AML-193 (cell line): ENCODE data around the gene SMIM5.
"Not testable (repeated sequence)": the region's sequence is repeated elsewhere in the genome, so short reads cannot be mapped to it uniquely, and the experiment has no call there.

ENCODE experiments used
- DNase-seq, 2 experiments: peaks; one replicate each; lab custom pipeline; 2025; lab: John Stamatoyannopoulos, UW

Gene SMIM5

DNA sequence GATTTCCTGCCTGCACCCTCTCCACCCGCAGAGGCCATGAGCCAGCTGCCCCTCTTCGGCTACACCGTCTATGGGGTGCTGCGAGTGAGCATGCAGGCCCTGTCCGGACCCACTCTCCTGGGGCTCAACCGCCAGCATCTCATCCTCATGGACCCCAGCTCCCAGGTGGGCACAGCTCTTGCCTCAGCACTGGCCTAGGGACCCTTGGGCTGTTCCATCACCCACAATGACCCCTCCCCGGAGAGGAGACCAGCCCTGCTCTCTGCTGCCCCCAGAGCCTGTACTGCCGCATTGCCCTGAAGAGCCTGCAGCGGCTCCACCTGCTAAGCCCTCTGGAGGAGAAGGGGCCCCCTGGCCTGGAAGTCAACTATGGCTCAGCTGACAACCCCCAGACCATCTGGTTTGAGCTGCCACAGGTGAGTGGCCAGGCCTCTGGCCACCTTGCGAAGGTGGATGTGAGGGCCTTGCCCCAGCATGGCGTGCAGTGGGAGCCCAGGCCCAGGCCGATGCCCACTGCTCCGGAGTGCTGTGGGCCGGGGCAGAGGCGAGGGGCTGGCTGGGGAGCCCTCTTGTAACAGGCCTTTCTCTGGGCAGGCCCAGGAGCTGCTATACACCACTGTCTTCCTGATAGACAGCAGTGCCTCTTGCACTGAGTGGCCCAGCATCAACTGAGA lies 7.3 kb upstream of the SMIM5 start:
- DNase-seq = peak in 1 of 2 experiments; percentile 34

DNA sequence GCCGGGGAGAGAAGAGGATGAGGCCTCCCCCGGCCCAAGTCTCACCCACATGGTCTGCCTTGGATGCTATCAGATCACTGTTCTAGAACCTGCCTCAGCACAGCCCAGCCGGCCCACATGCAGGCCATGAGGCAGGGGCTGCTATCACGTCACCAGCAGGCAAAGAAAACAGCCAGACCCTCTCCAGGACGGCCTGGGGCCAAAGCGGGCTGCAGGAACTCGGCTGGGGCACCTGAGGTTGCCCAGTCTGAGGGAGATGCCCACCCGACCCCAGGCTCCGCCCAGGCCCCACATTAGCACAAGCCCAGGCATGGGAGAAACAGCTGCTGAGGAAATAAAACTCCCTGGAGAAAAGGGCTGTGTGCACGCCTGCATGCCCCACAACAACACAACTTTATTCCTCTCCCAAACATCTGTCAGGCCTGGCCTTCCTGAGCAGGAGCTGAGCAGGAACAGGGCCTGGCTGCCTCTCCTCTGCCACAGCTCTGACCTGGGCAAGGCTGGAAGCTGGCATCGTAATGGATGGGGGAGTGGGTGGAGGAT lies 6.7 kb upstream of the SMIM5 start:
- DNase-seq = no peak

DNA sequence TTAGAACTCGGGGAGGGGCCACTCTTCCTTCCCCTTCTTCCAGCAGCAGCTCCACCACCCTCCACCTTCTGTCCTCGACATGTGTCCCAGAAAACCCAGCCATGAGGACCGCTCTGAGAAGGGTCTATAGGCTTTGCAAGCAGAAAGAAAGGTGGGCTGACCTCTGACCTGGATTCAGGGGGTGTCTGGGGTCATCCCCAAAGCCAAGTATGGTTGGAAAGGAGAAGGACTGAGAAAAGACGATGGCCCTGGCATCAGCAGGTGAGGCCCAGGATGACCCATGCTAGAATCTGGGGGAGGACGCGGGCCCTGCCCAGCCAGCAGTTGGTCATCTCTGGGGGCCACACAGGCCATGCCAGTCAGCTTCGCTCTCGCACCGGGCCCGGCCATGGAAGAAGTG lies 6.1 kb upstream of the SMIM5 start:
- no peak for DNase-seq

DNA sequence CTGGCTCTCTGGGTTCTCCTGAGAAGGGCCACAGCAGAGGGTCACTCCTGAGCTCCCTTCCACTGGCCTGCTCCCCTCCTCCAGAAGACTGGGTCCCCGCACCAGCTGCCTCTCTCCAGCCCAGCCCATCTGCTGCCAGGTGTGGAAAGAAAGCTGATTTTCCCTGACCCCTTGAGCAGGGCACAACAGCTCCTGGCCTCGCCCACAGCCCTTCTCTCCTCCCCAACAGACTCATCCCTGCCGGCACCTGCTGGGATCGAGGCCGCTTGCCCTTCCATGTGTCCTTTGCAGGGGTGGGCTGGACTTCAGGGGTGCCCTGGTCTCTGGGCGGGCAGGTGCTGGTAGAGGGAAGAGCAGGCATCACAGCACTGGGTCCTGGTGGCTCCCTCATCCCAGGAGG lies 4.8 kb upstream of the SMIM5 start:
- DNase-seq = no peak

DNA sequence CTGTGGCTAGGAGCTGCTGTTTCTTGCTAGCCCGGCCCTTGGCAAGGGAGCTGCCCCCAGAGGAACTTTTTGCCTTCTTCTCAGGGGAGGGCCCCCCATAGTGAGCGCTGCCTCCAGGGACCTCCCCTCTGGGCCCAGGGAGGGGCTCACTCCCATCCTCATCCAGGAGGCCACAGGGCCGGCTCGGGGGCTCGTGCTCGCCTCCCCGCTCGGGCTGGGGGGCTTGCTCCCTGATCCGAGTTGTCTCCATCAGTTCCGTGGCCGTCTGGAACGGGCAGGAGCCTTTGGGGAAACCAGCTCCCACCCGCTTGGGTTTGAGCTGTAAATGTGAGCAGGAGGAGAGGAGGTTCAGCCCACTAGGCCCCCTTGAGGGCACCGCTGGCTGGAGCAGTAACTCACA lies 4.1 kb upstream of the SMIM5 start:
- DNase-seq = no peak

DNA sequence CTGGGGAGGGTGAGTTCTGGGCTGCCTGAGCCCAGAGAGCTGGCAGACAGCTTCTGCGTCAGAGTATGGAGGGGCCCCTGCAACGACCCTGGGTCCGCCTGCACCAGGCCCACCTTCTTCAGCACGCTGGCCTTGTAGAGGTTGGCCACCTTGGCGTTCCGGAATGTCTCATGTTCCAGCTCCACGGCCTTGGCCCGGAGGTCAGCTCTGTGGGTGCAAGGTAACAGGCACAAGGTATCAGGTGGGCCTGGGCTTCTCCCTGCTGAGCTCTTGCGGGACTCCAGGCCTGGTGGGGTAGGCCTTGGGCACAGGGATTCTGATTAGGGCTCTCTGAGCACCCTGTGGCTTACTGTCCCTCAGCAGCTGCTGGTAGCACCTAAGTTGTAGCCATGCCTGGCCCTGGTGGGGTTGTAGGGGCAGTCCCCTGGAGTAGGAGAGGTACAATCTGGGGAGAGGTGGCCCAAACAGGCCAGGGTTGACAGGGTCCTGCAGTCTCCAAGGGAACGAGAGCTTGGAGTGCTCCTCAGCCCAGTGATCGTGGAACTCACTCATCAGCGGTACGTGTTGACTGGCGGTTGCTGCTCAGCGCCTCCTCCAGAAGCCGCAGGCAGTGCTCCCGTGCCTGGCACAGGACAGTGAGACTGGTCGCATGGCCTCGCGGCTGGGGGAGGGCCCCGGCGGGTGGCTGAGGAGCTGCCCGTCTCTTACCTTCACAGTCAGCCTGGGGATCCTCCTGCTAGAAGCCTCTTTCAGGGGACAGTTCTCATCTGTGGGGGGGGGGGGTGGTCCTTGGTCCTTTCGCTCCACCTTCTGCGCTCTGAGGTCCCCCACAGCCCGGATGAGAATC lies 2.9 kb upstream of the SMIM5 start:
- DNase-seq = no peak

DNA sequence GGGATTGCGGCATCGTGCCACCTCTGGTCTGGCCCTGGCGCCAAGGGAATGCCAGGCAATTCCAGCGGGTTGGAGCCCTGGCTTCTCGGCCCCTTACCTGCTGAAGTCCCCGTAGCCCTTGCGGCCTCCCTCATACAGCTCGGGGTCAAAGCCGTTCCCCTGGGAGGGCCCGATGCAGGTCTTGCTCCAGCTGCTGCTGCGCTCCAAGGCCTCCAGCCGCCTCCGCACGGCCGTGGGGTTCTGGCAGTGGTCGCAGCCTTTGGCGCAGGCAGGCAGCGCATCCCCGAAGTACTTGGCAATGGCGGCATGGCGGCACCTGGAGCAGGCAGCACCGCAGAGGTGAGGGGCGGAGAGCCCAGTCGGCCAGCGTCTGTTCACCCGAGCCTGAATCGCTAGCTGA lies 1.9 kb upstream of the SMIM5 start:
- no peak for DNase-seq

DNA sequence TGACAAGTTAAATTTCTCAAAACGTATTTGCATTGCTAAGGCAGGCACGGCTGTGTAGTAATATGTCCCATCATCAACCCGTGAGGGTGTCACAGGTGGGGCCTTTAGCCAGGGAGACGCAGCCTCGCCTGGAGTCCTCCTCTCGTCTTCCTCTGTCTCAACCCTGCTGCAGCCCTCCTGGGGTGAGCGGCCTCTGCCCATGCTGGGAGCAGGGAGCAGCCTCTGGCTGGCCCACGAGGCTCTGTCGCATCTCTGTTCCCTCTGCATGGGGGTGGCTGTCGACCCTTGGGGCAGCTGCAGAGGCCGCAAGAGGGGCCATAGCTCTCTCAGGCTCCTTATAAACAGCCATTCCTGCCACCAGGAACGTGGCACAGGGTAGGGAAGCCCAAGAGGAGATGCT lies 806 bp upstream of the SMIM5 start:
- DNase-seq = no peak

DNA sequence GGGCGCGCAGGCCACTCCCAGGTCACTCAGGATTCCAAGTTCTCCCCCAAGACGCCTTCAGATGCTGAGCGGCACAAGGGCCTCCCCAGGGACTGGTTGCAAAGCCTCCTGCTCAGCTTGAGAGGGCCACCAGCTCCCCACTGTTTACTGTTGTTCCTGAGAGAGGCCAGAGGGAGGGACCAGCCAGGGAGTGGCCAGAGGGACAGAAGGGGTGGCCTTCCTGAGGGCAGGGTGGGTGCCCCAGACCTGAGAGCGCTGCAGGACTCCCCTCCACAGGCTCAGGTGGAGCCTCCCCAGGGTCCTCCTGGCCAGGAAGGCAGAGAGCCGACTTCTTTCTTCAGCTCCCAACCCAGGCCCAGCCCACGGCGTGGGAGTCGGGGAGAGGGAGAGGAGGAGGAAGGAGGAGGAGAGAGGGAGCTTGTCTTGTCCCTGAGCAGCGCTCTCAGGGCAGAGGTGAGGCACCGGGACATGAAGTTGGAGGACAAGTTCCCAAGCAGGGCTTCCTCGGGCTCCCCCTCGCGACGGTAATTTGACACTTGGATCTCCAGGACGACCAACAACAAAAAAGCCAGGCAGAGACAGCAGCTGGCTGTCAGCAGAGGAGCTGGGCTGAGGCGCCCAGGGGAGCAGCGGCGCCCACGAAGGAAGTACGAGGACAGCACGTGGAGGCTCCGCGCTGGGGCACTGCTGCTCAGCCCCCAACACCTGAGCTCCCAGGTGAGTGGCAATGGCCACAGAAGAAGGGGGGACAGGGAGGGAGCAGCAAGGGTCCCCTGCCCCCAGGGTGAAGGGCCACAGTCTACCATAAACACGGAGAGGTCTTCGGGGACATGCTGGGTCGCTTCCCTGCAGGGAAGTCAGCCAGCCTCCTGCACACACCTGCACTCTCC lies 497 bp downstream of the SMIM5 start:
- no peak for DNase-seq

DNA sequence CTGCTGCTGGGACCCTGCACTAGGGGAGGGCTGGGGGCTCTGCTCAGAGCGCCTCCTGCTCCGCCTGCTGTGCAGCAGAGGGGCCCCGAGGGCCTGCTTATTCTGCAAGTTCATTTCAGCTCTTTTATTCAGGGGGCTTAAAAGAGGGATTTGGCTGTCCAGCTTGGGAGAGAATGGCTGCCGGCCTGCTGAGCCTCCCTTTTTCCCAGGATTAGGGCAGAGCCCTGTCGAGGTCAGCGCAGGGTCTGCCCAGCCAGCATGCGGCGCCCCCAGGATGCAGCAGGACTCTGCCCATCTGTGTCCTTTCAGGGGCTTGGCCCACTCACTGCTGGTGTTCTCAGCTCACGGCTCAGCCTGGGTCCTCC lies 1.1 kb downstream of the SMIM5 start:
- DNase-seq = no peak

DNA sequence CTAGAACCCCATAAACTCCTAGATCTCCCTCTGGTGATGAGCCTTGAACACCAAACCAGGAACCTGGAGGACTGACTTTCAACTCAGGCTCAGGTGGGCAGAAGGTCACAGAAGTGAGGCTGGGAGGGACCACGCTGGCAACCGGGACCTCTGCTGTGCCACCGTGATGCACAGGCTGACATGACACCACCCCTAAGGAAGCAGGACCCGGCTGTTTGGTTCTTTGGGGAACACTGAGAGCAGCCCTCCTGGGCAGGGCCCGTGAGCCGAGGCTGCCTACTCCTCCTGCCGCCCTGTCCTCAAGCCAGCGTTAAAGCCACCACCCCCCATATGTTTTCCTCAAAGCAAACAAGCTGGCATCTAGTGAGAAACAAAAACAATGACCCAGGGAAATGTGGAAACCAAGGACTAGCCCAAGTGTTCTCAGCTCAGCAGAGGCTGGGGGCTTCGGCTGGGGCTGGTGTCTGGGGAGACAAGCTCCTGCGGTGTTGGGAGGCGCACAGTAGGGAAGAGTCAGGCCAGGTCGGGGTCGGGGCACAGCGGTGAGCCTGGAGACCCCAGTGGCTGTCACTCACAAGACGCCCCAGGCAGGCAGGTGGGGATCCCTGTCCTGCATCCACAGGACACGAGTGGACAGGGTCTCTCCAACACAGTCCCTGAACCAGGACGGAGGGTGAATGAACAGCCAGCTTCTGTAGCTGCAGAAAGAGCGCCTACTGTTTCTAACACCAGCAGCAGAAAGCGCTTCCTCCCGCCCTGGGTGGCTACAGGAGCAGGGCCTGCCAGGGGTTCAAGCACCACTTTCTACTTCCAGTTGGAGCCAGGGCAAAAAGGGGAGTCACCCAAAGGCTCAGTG lies 1.7 kb downstream of the SMIM5 start:
- DNase-seq = no peak

DNA sequence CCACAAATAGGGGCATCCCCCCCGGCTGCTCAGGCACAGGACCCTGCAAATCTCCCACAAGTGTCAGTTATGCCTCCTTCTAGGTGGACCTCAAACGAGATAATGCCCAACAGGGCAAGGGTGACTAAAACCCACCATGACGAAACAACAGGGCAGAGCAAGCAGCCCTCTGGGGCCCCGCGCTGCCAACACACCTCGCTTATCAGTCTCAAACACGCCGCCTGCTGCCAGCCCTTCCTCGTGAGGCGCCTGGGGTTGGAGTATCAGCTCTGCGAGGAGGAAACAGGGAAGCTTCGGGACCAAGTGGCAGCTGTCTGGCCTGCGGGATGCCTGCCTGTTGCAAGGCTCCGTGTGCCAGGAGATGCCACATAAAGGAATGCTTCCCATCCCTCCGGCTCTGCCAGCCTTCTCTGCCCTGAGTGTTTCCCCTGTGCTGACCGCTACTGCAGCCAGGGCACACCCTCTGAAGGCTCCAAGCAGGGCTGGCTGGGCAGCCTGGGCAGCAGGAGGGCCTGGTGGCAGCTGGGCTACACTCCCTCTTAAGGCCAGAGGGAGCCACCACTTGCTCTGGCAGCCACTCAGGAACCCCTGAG lies 2.5 kb downstream of the SMIM5 start:
- no peak for DNase-seq

DNA sequence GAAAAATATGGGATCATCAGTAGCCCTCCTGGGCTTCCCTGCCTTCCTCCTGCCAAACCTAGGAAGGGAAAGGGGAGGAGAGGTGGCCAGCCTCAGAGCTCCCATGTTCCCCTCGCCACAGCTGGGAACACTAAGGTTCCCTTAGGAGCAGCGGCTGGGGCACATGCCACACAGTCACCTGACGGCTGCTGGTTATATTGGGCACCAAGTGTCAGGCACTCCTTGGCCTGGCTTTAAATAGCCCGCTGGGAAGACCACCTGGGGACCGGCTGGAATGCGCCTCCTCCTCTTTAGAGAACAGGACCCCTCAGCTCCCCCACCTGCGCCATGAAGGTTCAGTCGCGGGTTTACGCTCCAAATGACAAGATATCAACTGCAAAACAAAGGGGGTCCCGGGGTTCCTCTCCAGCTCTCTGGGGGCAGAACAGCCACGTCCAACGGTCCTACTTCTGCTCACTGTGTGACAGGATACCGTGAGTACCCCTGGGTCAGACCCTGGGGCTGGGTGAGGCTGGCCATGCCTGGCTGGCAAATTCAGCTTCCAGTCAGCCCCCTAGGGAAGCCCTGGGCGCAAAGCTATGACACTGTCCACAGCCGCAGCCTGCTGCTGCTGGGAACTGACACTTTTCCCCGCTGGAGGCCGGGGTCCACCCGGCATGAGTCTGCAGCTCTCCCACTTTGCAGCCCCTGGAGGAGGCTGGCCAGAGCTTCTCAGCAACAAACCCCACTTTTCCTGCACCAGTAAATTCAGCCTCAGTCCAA lies 3.3 kb downstream of the SMIM5 start:
- DNase-seq = no peak

DNA sequence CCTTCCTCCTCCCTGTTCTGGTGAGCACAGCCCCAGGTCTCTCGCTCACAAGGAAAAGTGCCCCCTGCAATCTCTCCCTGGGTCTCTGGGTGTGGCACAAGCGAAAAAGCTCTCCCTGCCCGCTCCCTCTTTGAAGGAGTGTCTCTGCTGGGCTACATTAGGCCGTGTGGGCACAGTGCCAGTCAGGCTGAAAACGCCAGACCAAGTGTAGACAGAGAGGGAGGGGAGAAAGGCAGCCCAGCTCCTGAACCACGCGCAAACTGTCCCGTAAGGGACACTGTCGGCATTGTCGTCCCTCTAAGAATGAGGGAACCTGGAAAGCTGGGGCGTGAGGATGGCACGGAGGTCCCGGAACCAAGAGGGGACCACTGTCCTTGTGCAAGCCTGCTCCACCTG lies 3.9 kb downstream of the SMIM5 start:
- no peak for DNase-seq

DNA sequence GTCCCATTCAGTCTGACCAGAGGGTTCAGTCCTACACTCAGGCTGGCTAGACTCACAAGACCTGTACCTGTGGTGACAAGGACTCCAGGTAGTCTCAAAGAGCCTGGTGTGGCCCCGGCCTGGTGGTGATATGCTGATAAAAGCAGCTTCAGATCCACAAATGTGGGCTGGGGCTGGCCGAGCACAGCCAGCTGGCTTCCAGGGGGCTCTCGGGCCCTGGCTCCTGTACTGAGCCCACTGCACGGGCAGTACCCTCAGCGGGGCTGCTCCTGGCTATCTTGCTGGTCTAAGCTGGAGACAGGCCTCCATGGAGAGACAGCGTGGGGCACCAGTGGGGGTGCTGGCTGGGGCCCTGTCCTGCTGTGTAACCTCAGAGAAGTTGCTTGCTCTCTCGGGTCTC lies 4.3 kb downstream of the SMIM5 start:
- no peak for DNase-seq

DNA sequence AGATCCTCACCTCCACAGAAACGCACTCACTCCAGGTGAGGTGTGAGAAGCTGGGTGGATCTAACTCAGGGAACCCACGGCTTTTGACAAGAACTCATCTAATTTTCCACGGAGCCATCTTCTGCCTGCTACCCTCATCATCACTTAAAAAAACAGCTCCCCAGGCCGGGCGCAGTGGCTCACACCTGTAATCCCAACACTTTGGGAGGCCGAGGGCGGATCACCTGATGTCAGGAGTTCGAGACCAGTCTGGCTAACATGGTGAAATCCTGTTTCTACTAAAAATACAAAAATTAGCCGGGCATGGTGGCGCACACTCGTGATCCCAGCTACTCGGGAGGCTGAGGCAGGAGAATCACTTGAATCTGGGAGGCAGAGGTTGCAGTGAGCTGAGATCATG lies 4.8 kb downstream of the SMIM5 start:
- DNase-seq = not testable (repeated sequence)

DNA sequence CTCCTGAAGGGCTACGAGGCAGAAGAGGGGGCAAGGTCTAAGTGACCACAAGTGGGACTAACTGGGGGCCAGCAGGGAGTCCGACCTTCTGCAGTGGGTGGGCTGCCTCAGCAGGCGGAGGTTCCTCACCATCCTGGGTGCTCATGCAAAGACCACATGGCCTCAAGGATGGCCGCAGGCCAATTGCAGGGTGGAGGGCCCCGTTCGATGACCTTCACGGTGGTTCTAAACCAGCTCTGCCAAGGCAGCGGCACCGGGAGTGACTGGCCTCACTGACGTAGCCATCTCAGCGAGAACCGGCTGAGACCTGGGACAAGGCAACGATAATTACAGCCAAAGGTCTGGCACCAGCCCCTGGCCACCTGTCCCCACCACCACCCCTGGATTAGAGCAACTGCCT lies 5.7 kb downstream of the SMIM5 start:
- DNase-seq = no peak

DNA sequence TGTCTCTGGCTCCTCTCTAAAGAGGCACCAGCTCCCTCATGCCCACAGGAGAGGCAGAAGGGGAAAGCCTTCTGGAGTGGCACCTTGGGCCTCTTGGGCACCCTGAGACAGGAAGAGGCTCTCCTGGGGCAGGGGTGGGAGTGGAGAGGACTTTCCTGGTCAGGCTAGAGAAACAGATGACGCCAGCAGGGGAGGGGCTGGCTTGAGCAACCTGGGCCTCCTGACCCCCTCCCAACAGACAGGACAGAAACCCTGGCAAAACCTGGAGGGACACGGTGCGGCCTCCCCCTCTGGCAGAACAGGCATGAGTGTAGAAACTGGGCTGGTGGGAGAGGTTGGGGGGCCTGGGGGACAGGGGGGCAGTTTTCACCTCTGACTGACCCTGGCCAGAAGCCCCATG lies 6.1 kb downstream of the SMIM5 start:
- no peak for DNase-seq

DNA sequence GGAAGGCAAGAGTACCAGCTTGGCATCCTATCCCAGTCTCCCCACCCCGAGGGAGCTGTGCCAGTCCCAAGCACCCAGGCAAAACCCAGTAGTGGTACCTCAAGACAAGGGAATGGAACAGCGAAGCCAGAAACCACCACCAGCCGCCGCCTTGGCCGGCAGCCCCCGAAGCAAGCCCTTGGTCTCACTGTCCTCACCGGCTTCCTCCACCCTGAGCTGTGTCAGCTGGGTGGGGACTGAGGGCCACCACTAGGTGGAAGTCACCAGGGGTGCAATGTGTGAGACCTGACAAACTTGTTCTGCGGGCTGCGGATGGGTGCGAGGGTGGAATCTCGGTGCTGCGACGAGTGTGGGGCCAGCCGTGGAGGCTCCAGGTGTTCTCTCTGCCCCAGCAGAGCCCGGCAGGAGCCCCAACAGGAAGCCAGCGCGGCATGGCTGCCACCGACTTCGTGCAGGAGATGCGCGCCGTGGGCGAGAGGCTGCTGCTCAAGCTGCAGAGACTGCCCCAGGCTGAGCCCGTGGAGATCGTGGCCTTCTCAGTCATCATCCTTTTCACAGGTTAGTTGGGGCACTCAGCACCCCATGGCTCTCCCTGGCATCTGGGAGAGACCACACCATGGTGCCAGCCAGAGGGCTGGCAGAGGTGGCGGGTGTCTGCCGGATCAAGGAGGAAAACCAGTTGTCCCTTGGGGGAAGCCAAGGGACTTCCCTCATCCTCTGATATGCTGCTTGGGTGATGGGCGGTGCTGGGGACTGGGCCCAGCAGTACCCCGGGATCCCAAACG lies 6.7 kb downstream of the SMIM5 start:
- DNase-seq = no peak
